Measurements from ENCODE around the gene COX4I2.

Gene COX4I2

GRCh38 chr20:31674895-31675827 lies 37.4 kb downstream of the COX4I2 start:
- in situ Hi-C loops (cut with MboI; ENCODE audit: low sequenced_read_pairs): no loop called here

- in situ Hi-C loops (cut with MboI; ENCODE audit: low sequenced_read_pairs): no loop called here
Observed at GRCh38 chr20:31675828-31676608, 38.3 kb downstream of the COX4I2 start.

GRCh38 chr20:31676609-31676989 lies 38.9 kb downstream of the COX4I2 start:
- in situ Hi-C loops (cut with MboI; ENCODE audit: low sequenced_read_pairs): no loop called here

GRCh38 chr20:31677553-31678260 lies 40.0 kb downstream of the COX4I2 start:
- in situ Hi-C loops (cut with MboI; ENCODE audit: low sequenced_read_pairs): no loop called here

- in situ Hi-C loops (cut with MboI; ENCODE audit: low sequenced_read_pairs): no loop called here
Observed at GRCh38 chr20:31678389-31679356, 41.0 kb downstream of the COX4I2 start.

GRCh38 chr20:31679357-31680285 lies 41.9 kb downstream of the COX4I2 start:
- in situ Hi-C loops (cut with MboI; ENCODE audit: low sequenced_read_pairs): no loop called here

GRCh38 chr20:31680286-31681127 lies 42.8 kb downstream of the COX4I2 start:
- in situ Hi-C loops (cut with MboI; ENCODE audit: low sequenced_read_pairs): no loop called here

- in situ Hi-C loops (cut with MboI; ENCODE audit: low sequenced_read_pairs): no loop called here
Observed at GRCh38 chr20:31681128-31681727, 43.5 kb downstream of the COX4I2 start.

- in situ Hi-C loops (cut with MboI; ENCODE audit: low sequenced_read_pairs): no loop called here
Observed at GRCh38 chr20:31681769-31682168, 44.1 kb downstream of the COX4I2 start.

GRCh38 chr20:31682352-31682751 lies 44.6 kb downstream of the COX4I2 start:
- in situ Hi-C loops (cut with MboI; ENCODE audit: low sequenced_read_pairs): no loop called here

- in situ Hi-C loops (cut with MboI; ENCODE audit: low sequenced_read_pairs): no loop called here
Observed at GRCh38 chr20:31682927-31683326, 45.2 kb downstream of the COX4I2 start.

- in situ Hi-C loops (cut with MboI; ENCODE audit: low sequenced_read_pairs): no loop called here
Observed at GRCh38 chr20:31684153-31685015, 46.7 kb downstream of the COX4I2 start.

- in situ Hi-C loops (cut with MboI; ENCODE audit: low sequenced_read_pairs): no loop called here
Observed at GRCh38 chr20:31685853-31686643, 48.3 kb downstream of the COX4I2 start.

- in situ Hi-C loops (cut with MboI; ENCODE audit: low sequenced_read_pairs): no loop called here
Observed at GRCh38 chr20:31687777-31688176, 50.1 kb downstream of the COX4I2 start.

GRCh38 chr20:31689141-31689540 lies 51.4 kb downstream of the COX4I2 start:
- in situ Hi-C loops (cut with MboI; ENCODE audit: low sequenced_read_pairs): no loop called here

- in situ Hi-C loops (cut with MboI; ENCODE audit: low sequenced_read_pairs): no loop called here
Observed at GRCh38 chr20:31690124-31690666, 52.5 kb downstream of the COX4I2 start.

Data from hTERT RPE-1 (cell line).